EL (cell line): ENCODE data around the gene UBTD1.

Experiments
- DNase-seq: peaks from one replicate; pipeline ENCODE4 v3.0.0-alpha.2; 2016

Gene UBTD1

DNA sequence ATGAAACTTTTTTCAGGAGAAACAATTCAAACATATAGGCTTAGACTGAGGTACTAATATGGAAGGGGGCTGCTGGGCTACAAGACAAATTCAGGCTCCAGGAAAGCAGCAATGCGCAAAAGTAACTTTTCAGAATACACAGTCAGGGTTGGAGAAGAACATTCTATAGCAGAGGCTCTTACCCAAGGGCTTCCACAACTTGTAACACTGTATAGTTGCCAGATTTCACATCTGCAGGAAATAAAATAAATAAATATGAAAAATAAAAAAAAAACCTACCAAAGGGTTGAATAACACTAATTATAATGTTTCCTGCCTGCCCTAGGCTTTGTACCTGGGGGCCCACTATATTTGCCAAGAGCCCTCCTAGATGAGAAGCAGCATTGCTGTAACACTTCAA is 14.8 kb upstream of the UBTD1 start:
- DNase-seq = no peak

DNA sequence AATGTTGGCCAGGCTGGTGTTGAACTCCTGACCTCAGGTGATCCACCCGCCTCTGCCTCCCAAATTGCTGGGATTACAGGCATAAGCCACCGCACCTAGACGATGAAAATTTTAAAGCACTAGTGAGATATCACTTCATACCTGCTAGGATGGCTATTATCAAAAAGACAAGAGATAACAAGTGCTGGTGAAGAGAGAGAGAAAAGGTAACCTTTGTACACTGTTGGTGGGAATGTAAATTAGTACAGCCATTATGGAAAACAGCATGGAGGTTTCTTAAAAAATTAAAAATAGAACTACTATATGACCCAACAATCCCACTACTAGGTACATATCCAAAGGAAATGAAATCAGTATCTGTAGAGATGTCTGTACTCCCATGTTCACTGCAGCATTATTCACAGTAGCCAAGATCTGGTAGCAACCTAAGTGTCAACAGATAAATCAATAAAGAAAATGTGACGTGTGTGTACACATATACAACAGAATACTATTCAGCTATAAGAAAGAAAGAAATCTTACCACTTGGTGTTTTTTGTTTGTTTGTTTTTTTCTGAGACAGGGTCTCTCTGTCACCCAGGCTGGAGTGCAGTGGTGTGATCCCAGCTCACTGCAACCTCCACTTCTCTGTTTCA is 13.0 kb upstream of the UBTD1 start:
- no peak for DNase-seq

DNA sequence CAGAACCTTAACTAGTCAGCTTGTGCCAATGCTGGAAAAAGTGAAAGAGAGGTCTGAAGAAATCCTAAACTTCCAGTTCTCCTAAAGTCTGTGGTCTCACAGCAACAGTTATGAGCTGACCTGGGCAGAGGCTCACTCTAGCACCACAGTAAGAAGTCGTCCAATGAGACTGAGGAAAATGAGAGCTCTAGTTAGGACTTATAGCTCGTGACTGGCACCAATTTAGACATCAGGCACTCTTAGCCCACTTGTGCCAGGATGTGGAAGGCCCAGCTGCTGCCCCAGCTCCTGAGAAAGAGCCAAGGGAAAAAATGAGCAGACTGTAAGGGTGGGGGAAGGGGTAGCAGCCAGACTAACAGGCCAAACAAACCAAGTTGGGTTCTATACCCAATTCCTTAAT is 8.1 kb upstream of the UBTD1 start:
- DNase-seq = no peak

DNA sequence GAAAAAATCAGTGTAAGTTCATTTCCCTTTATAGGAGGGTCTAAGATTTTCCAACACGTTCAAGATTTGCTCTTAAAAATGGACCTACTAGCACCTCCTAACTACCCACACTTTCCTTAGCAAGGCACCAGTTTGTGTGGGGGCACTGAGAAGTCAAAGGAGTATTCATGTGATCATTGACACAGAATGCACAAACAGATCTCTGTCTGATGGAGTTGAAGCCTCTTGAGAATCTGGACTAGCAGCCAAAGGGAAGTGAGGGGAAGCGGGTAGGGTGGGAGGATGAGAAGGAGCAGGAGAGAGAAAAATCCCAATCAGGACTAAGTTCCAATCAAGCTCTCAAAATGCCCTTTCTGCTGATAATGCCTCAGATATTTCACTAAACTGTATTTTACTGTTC is 4.6 kb upstream of the UBTD1 start:
- no peak for DNase-seq

GRCh38 chr10:97494863-97495506 is 3.7 kb upstream of the UBTD1 start:
- DNase-seq = no peak

DNA sequence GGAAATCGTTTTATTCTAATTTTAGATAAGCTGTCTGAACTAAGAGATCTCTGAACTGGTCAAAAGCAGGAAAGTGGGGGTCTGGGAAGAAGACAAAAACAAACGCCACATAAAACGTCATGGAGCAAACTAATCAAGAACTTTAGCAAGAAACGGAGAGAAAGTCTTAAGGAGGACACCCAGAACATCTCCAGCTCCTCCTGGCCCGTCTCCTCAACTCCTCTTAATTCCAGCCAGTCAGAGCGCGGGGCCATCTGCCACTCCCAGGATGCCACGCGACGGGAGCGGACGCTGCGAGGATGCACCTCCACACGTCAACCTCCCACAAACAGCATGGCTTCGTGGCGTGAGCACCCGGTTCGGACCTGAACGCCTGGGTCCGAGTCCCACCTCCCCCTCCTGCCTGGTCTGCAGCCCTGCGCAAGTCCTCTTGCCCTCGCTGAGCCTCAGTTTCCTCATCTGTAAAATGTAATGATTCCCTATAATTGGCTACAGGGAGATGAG is 1.1 kb upstream of the UBTD1 start:
- DNase-seq = peak; percentile 87

- peak; percentile 99 for DNase-seq
These were observed 466 bp upstream of the UBTD1 start, which contains the start of gene MMS19 for GRCh38 chr10:97498076-97498840. MMS19 (minus strand) TSS chr10:97498422; CDS start chr10:97498384, 38 bp downstream.

- DNase-seq = peak; percentile 77
These were observed 1.0 kb downstream of the UBTD1 start for GRCh38 chr10:97499561-97500296.

GRCh38 chr10:97500297-97500575 is 1.5 kb downstream of the UBTD1 start:
- no peak for DNase-seq

GRCh38 chr10:97502916-97503315 is 4.2 kb downstream of the UBTD1 start:
- no peak for DNase-seq

- no peak for DNase-seq
These were observed 4.7 kb downstream of the UBTD1 start for GRCh38 chr10:97503406-97503805.

DNA sequence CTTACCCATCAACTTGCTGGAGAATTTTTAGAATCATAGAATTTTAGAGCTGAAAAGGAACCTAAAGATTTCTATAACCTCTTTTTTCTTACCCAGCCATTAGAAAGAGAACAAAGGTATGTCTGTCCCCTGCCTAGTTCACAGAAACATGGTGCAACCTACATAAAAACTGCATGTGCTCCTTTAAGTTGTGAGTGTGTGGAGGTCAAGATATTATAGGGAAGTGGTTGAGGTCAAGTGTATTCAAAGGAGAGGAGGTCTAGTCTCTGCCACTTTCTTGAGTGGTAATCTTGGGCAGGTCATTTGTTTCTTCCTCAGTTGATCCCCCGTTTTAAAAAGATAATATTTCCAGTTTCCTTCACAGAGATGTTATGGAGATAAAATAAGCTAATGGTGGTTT is 6.4 kb downstream of the UBTD1 start:
- DNase-seq = no peak

DNA sequence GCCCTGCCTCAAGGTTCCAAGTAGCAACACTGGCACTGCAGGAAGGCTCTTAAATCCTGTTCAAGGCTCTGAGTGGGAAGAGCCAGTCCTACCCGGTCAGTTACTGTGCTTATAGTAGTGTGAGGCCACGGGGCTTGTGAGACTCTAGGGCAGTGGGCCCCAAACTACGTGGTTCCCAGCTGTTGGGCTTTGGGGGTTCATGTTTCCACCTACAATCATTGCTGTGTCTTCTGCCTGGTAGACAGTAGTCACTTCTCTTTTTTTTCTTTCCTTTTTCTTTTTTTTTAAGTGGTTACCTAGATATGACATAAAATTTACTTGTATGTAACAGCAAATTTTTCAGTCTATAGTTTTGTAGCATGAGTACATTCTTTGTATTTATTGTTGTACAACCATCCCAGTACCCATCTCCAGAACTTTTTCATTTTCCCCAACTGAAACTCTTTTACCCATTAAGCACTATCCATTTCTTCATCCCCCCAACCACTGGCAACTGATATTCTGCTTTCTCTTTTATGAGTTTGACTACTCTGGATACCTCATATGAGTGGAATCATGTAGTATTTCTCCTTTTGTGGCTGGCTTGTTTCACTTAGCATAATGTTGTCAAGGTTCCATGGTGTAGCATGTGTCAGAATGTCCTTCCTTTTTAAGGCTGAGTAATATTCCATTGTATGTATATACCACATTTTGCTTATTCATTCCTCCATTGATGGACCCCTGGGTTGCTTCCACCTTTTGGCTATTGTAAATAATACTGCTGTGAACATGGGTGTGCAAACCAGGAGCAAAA is 7.7 kb downstream of the UBTD1 start:
- DNase-seq = no peak

DNA sequence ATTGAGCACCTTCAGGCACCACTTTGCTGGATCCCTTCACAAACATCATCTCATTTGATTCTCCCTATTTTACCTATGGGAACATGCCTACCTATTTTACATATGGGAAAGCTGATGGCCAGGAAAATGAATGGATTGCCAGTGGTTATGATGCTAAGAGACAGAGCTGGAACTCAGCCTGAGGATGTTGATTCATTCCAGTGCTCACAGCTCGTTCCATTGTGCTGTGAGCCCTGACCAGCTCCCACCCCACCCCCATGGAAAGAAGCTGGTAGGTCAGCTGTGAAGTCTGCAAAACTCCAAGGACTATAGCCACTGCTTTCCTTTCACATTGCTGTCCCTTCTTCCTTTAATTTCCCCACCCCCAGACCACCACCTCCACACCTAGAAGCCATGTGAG is 9.6 kb downstream of the UBTD1 start:
- peak; percentile 38 for DNase-seq

GRCh38 chr10:97509120-97509680 is 10.5 kb downstream of the UBTD1 start:
- no peak for DNase-seq

GRCh38 chr10:97510686-97511085 is 12.0 kb downstream of the UBTD1 start:
- no peak for DNase-seq

GRCh38 chr10:97511711-97512440 is 13.2 kb downstream of the UBTD1 start:
- no peak for DNase-seq

DNA sequence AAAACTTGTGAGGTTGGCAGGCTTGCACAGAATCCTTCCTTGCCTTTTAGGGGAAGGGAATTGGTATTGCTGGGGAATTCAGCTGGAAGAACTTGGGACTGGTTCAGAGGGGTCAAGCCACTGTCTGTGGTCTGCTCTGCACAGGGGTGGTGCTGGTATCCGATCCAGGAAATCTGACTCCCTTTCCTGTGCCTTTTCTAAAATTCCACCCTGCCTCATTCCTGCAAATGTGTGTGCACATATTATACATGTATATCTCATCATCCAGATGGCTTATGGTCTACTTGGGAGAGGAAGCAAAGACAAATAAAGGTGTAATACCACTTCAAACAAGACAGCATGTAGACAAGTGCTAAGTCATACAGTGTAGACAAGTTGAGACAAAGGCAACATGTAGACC is 14.3 kb downstream of the UBTD1 start:
- DNase-seq = no peak

DNA sequence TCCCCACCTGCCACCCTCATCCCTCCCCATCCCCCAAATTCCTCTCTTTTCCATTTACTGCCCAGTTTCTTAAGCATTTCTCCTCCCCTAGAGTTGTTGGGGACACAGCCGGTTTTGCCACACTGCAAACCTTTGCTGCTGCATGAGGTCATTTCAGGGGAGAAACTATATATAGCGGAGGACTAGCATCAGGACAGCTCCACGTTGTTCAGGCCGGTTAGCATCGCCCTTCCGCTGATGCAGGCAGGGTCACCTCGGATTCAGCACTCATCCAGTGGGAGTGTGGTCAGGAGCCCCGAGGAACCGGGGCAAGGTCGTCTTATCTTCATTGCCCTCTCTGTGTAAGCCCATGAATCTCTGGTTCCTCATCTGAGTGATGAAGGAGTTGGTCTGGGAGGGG is 15.6 kb downstream of the UBTD1 start:
- DNase-seq = no peak

DNA sequence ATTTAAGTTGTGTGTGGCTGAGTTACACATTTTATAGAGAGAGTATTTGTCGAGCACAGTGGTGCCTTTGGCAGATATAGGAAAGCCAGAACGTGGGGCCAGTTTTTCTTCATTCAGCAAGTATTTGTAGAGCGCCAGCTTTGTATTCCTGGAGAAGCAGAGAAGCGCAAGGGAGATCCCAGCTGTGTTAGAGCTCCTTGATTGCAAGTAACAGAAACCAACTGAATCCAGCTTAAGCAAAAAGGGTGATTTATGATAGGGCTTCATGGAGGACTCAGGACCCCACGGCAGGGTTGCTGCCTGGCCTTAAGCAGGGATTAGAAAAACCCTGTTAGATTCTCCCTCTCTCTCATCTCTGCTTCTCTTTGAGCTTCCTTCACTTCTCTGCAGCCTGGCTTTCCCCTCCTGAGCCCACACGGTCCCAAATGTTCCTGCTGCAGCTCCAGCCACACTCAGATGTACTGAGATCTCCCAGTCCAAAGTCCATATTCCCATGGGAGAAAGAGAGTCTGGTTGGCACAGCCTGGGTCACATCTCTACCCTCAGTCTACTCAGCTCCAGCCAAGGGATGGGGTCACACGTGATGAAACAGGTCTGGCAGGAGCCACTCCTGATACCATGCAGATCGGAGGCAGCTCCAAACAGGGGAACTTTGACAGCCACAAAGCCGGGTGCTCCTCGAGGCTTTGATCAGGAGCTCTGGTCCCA is 16.7 kb downstream of the UBTD1 start:
- DNase-seq = no peak
